GM19372 (cell line): ENCODE measurements around the gene ACKR3.

Source experiments
- ATAC-seq: cut with Tn5 transposase; IDR thresholded peaks from one replicate; pipeline ENCODE4 v1.9.1; 2021; ENCODE audit warnings: mild to moderate bottlenecking, low read depth, moderate library complexity; ENCODE audit not compliant: unreplicated experiment

Gene ACKR3

GRCh38 chr2:236625156-236625690 is 55.6 kb downstream of the ACKR3 start:
- ATAC-seq = no peak

GRCh38 chr2:236626391-236627150 is 56.9 kb downstream of the ACKR3 start:
- no peak for ATAC-seq

GRCh38 chr2:236627193-236627592 is 57.6 kb downstream of the ACKR3 start:
- no peak for ATAC-seq

GRCh38 chr2:236627841-236628240 is 58.2 kb downstream of the ACKR3 start:
- no peak for ATAC-seq

GRCh38 chr2:236628256-236628901 is 58.8 kb downstream of the ACKR3 start:
- ATAC-seq = no peak

GRCh38 chr2:236628981-236629605 is 59.5 kb downstream of the ACKR3 start:
- ATAC-seq = no peak

- ATAC-seq = no peak
These were observed 60.6 kb downstream of the ACKR3 start for GRCh38 chr2:236629961-236630872.

- no peak for ATAC-seq
These were observed 61.7 kb downstream of the ACKR3 start for GRCh38 chr2:236631281-236631855.

- ATAC-seq = no peak
These were observed 62.2 kb downstream of the ACKR3 start for GRCh38 chr2:236631856-236632291.
